Spleen (tissue), 11 donors: ENCODE measurements around the gene AKT3. TPM values are rescaled to one million over a fixed set of nuclear protein-coding genes. Genes with fewer than 3 reads are reported as not detected.
"Not testable (repeated sequence)": the region's sequence is repeated elsewhere in the genome, so short reads cannot be mapped to it uniquely, and the experiment has no call there.

Experiments
- DNase-seq: peaks from one replicate; pipeline ENCODE4 v3.0.0-alpha.2; 2020
- H3K27ac ChIP-seq, 8 donors: fragments of 200-600 bp; sonication (generic) in 7 of 8; 1 replicate in 4 of 8; 2 replicates in 4 of 8; pipeline versions ENCODE4 v1.5.0 to v1.8.0; 2016 to 2021; ENCODE audit warnings: inconsistent platforms in 4 of 8, mild to moderate bottlenecking in 4 of 8, moderate library complexity in 1 of 8
- H3K27me3 ChIP-seq, 7 donors: fragments of 200-600 bp; sonication (generic) in 6 of 7; replicated peaks in 1 of 7; 1 replicate in 4 of 7; 2 replicates in 3 of 7; pipeline versions ENCODE4 v1.5.0 to v1.8.0; 2016 to 2021; ENCODE audit warnings: inconsistent platforms in 3 of 7, mild to moderate bottlenecking in 1 of 7
- H3K36me3 ChIP-seq, 6 donors: fragments of 200-600 bp; sonication (generic) in 5 of 6; 1 replicate in 4 of 6; 2 replicates in 2 of 6; pipeline versions ENCODE4 v1.5.0 to v1.8.0; 2016 to 2021; ENCODE audit warnings: inconsistent platforms in 2 of 6
- H3K4me1 ChIP-seq, 6 donors: fragments of 200-600 bp; sonication (generic) in 5 of 6; 1 replicate in 3 of 6; 2 replicates in 3 of 6; pipeline versions ENCODE4 v1.5.0 to v1.8.0; 2016 to 2021; ENCODE audit warnings: inconsistent platforms in 3 of 6
- H3K4me3 ChIP-seq, 8 donors: fragments of 200-600 bp; sonication (generic) in 7 of 8; 1 replicate in 4 of 8; 2 replicates in 4 of 8; pipeline versions ENCODE4 v1.5.0 to v1.8.0; 2016 to 2021; ENCODE audit warnings: inconsistent platforms in 4 of 8, mild to moderate bottlenecking in 4 of 8, moderate library complexity in 2 of 8
- H3K9me3 ChIP-seq, 8 donors: fragments of 200-600 bp; sonication (generic) in 7 of 8; 1 replicate in 4 of 8; 2 replicates in 4 of 8; pipeline versions ENCODE4 v1.5.0 to v1.8.0; 2016 to 2021; ENCODE audit warnings: inconsistent platforms in 4 of 8
- CTCF ChIP-seq, 11 experiments: fragments of 200-600 bp in 7 of 11; fragments of 450-650 bp in 4 of 11; sonication (generic) in 4 of 11; IDR thresholded peaks in 8 of 11; conservative IDR thresholded peaks in 3 of 11; 1 replicate in 7 of 11; 2 replicates in 4 of 11; pipeline versions ENCODE4 v1.4.0 to v1.8.0; 2016 to 2021; ENCODE audit warnings: antibody characterized with exemption in 11 of 11, inconsistent platforms in 4 of 11, mild to moderate bottlenecking in 1 of 11
- POLR2A ChIP-seq, 3 donors: fragments of 450-650 bp; IDR thresholded peaks; one replicate each; pipeline ENCODE4 v1.5.1; 2017; ENCODE audit warnings: antibody characterized with exemption in 3 of 3, mild to moderate bottlenecking in 1 of 3
- POLR2AphosphoS5 ChIP-seq, 3 donors: sonication (generic); formaldehyde crosslinking; IDR thresholded peaks; one replicate each; pipeline ENCODE4 v1.5.1; 2017; ENCODE audit warnings: antibody characterized with exemption in 3 of 3
- WGBS, 5 donors: extraction: QIAGEN DNeasy Blood & Tissue Kit in 3 of 5; methylation state at CpG; one replicate each; pipeline versions ENCODE4 v1.1.5 to v1.1.7; 2013 to 2018; 5-methylcytosine and 5-hydroxymethylcytosine counted together
- intact Hi-C: fragments of 100-400 bp; cut with DNase I; formaldehyde crosslinking; loops from one replicate; pipeline ENCODE4 v1.15.0; 2023; ENCODE audit warnings: low total_unique reads
- polyA plus RNA-seq, 3 donors: library from polyadenylated mRNA; stranded (reverse); fragments of 200-250 nt; gene quantifications; one replicate each; pipeline ENCODE4 v1.2.1, GENCODE V29; 2013
- total RNA-seq, 7 donors: library from RNA; depleted of rRNA in 3 of 7; stranded (reverse); fragments of >200 nt in 3 of 7; fragmentation: NEBNext Ultra II Directional in 4 of 7; extraction: Animal tissue kit (Norgen Biotek cat#: 25700) in 4 of 7; gene quantifications; one replicate each; pipeline versions ENCODE4 v1.1.0 to v1.2.1, GENCODE V29; 2016 to 2021
- donor health status: healthy with polysubstance abuse.
- donor health status: DM: no; HTN: no; CAD: no; lungs with moderate emphysema.
- donor health status: DM: no; HTN: no; CAD: no.
- donor health status: Bipolar disorder and iron deficiency.
- donor health status: healthy.
- donor health status: DM: no; HTN: no; CAD: no.
- donor health status: DM: yes; HTN: yes; CAD: no.

AKT3 gene
- total and polyA plus RNA-seq, 10 donors, result 4.3 to 91.3 (median 46.4) TPM

DNA sequence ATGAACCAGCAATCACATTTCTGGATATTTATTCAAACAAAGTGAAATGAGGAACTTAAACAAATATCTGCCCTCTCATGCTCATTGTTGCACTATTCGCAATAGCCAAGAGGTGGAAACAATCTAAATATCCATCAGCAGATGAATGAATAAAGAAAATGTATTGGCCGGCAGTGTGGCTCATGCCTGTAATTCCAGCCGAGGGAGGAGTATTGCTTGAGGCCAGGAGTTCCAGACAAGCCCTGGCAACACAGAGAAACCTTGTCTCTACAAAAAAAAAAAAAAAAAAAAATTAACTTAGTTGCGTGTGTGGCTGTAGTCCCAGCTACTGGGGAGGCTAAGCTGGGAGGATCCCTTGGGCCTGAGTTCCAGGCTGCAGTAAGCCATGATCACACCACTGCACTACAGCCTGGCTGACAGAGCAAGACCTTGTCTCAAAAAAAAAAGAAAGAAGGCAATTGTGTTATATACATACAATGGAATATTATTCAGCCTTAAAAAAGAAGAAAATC lies 191.4 kb downstream of the AKT3 start:
- peaks cover 0 to 12% (median 0%) of the 10 kb centered on the region in 8 donors for H3K9me3 ChIP-seq
- H3K4me1 ChIP-seq, result no peaks in the 10 kb centered on the region
- no peak overlapping the region for H3K27ac ChIP-seq
- intact Hi-C loops, result no loop called here
- H3K36me3 ChIP-seq, result peaks cover 0 to 36% (median 1%) of the 10 kb centered on the region in 6 donors
- WGBS, 5 donors, result 88 to 97% (median 97%) methylated on average over 4 of the region's 4 CpGs
- DNase-seq, result no peak
- no peak for TF ChIP-seq CTCF (IDR thresholded peaks at IDR 0.05 in 8 of 11, conservative IDR thresholded peaks at IDR 0.05 in 3 of 11)
- TF ChIP-seq POLR2AphosphoS5 (IDR thresholded peaks at IDR 0.05), result no peak
- no peak overlapping the region for H3K4me3 ChIP-seq
- no peaks in the 10 kb centered on the region for H3K27me3 ChIP-seq

DNA sequence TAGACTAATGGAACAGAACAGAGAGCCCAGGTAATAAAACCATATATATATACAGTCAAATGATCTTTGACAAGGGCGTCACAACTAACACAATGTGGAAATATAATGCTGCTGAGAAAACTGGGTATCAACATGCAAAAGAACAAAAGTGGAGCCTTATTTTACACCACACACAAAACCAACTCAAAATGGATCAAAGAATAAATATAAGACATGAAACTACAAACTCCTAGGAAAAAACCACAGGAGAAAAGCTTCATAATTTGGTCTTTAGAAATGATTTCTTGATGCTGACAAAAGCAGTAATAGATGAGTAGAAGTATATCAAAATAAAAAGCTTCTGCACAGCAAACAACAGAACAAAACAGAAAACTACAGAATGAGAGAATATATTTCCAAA lies 192.2 kb downstream of the AKT3 start:
- no peaks in the 10 kb centered on the region for H3K27me3 ChIP-seq
- peaks cover 0 to 12% (median 0%) of the 10 kb centered on the region in 8 donors for H3K9me3 ChIP-seq
- WGBS, 5 donors, result 93 to 100% (median 97%) methylated on average over 1 of the region's 1 CpG
- DNase-seq, result no peak
- TF ChIP-seq POLR2A (IDR thresholded peaks at IDR 0.05), result no peak
- H3K4me1 ChIP-seq, result no peaks in the 10 kb centered on the region
- H3K36me3 ChIP-seq, result peaks cover 0 to 27% (median 0%) of the 10 kb centered on the region in 6 donors
- intact Hi-C loops, result no loop called here
- H3K27ac ChIP-seq, result no peak overlapping the region
- H3K4me3 ChIP-seq, result no peak overlapping the region

GRCh38 chr1:243649530-243649929 lies 200.5 kb downstream of the AKT3 start:
- H3K27ac ChIP-seq, intact Hi-C loops, H3K27me3 ChIP-seq, H3K4me1 ChIP-seq, DNase-seq, H3K4me3 ChIP-seq: not testable (repeated sequence)
- peaks cover 0 to 19% (median 12%) of the 10 kb centered on the region in 8 donors for H3K9me3 ChIP-seq
- WGBS, 5 donors, result 96 to 99% (median 98%) methylated on average over 3 of the region's 3 CpGs
- peaks cover 0 to 49% (median 11%) of the 10 kb centered on the region in 6 donors for H3K36me3 ChIP-seq

- no peak for TF ChIP-seq POLR2AphosphoS5 (IDR thresholded peaks at IDR 0.05)
- peaks cover 0 to 61% (median 11%) of the 10 kb centered on the region in 6 donors for H3K36me3 ChIP-seq
- intact Hi-C loops, result no loop called here
- H3K27me3 ChIP-seq, result no peaks in the 10 kb centered on the region
- 94 to 99% (median 95%) methylated on average over 2 of the region's 2 CpGs for WGBS, 5 donors
- peaks cover 0 to 19% (median 12%) of the 10 kb centered on the region in 8 donors for H3K9me3 ChIP-seq
- H3K4me3 ChIP-seq, result no peak overlapping the region
- H3K4me1 ChIP-seq, result no peaks in the 10 kb centered on the region
- H3K27ac ChIP-seq, result no peak overlapping the region
- DNase-seq, result no peak
These were observed 203.2 kb downstream of the AKT3 start for GRCh38 chr1:243646841-243647240.

DNA sequence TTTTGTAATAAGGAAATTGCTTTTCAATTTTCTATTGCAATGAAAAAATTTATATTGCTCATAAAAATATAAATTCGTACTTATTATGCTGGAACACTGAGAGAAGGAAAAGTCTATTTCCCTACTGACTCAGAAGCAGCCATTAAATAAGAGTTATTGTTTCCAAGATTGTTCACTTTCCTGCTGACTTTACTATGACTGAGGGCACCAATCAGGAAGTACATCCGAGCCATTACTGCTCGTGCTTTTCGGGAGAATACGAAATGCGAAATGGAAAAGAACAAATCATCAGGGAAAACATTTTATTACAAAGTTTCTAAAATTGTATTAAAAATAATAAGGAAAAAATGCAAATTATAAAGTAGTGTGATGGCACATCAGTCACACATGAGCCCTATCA lies 204.8 kb downstream of the AKT3 start:
- Histone ChIP-seq H3K4me1 (no peaks in the 10 kb centered on the region), H3K27ac (no peak overlapping the region), H3K27me3 (no peaks in the 10 kb centered on the region), H3K4me3 (no peak overlapping the region), H3K9me3 (peaks cover 0 to 21% (median 12%) of the 10 kb centered on the region in 8 donors), H3K36me3 (peaks cover 0 to 56% (median 11%) of the 10 kb centered on the region in 6 donors)
- intact Hi-C loops, result no loop called here
- WGBS, 5 donors, result 94 to 96% (median 95%) methylated on average over 6 of the region's 6 CpGs
- DNase-seq, result no peak
- no peak for TF ChIP-seq CTCF (IDR thresholded peaks at IDR 0.05 in 8 of 11, conservative IDR thresholded peaks at IDR 0.05 in 3 of 11)
- no peak for TF ChIP-seq POLR2A (IDR thresholded peaks at IDR 0.05)
- TF ChIP-seq POLR2AphosphoS5 (IDR thresholded peaks at IDR 0.05), result no peak

GRCh38 chr1:243642936-243643335 lies 207.1 kb downstream of the AKT3 start:
- Histone ChIP-seq H3K4me1 (peaks cover 0 to 9% (median 4%) of the 10 kb centered on the region in 6 donors), H3K9me3 (peaks cover 0 to 22% (median 16%) of the 10 kb centered on the region in 8 donors), H3K27me3 (no peaks in the 10 kb centered on the region), H3K4me3 (no peak overlapping the region), H3K27ac (no peak overlapping the region), H3K36me3 (peaks cover 0 to 55% (median 11%) of the 10 kb centered on the region in 6 donors)
- DNase-seq, result no peak
- intact Hi-C loops, result no loop called here
- WGBS, 5 donors, result 73 to 93% (median 80%) methylated on average over 5 of the region's 5 CpGs
- no peak for TF ChIP-seq POLR2AphosphoS5 (IDR thresholded peaks at IDR 0.05)
- TF ChIP-seq CTCF (IDR thresholded peaks at IDR 0.05 in 8 of 11, conservative IDR thresholded peaks at IDR 0.05 in 3 of 11), result no peak
- no peak for TF ChIP-seq POLR2A (IDR thresholded peaks at IDR 0.05)
